GM21526 (cell line): Measurements from ENCODE around the gene RAD51B.

Source experiments
- ATAC-seq: cut with Tn5 transposase; IDR thresholded peaks from one replicate; pipeline ENCODE4 v1.9.1; 2021; ENCODE audit warnings: moderate library complexity; ENCODE audit not compliant: unreplicated experiment, low FRiP score

Gene RAD51B

DNA sequence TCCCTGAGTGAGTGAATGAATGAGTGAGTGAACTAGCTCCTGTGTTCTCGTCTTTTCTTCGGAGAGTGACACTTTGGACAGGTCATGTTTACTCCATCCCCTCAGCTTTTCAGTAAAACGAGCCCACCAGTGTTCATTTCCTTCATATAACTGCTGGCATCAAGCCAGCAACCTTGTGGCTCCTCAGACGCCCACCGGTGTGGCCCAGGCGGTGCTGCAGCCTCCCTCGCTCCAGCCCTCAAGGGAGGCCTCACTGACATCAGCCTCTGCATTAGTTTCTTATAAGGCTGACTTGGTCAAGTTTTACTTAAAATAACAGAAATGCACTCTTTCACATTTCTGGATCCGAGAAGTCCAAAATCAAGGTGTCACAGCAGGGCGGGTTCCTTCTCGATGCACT, 785.2 kb downstream of the RAD51B start:
- ATAC-seq = no peak

- no peak for ATAC-seq
These were observed 786.6 kb downstream of the RAD51B start for GRCh38 chr14:68606176-68606575.

DNA sequence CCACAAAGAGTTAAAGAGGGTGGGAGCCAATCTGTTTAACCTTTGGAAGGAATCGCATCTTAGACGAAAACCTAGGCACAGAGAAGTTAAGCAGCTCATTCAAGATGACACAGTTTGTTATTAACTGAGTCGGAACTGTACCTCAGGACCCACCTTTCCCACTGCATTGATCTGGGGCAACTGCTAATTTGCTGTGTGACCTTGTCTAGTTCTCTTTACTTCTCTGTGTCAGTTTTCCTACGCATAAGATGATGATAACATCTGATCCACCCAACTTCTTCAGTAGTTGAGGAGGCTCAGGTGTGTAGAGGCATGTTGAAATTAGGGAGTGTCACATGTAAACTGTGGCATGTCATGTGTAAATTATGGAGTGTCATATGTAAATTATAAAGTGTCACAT, 787.1 kb downstream of the RAD51B start:
- no peak for ATAC-seq

GRCh38 chr14:68607081-68607866, 787.7 kb downstream of the RAD51B start:
- ATAC-seq = no peak

DNA sequence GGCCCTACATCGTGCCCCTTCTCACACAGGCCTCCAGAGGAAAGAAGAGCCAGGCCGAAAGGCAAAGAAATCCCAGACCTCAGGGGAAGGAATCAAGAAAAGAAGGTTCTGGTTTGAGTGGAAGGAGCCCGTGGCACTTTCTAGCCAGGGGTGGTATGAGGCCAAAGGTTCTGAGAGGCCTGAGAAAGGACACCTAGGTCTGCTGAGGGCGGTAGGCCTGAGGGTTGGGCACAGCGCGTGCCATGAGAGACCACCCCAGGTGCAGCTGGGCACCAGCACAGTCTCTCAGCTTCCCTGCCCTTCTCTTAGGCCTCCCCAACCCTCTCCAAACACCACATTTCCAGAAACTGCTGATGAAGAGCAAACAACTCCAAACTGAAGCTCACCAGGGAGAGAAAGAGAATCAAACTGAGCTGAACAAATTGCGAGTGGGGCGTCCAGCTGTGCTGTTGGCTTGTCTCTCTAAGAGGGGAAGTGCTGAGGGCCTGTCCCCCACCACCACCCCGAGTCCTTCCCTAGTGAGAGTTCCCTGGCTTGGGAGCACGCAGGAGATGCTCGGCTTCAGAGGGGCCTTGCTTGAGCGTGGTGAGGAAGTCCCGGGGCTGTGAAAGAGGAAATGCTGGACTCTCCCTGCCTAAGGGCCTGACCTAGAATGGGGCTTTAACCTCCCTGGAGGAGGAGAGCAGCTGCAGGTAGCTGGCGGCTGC, 788.4 kb downstream of the RAD51B start:
- no peak for ATAC-seq

- no peak for ATAC-seq
These were observed 789.0 kb downstream of the RAD51B start for GRCh38 chr14:68608574-68608962.

DNA sequence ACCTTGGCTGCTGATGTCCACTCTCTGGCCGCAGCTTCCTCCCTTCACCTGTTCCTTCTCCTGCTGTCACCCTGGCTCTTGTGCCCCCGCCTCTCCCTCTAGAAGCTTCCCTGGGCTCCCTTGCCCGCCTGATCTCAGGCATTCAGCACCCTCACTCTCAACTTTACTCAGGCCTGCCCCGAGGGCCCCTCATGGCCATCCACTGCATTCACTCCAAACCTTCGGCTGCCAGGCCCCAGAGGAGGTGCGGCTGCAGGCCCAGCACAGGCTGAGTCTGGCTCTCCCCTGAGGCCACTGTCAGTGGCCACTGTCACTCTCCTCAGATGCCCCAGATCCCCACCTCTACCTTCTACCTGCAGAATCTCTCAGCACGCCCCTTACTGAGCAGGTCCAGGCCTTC, 789.4 kb downstream of the RAD51B start:
- no peak for ATAC-seq

DNA sequence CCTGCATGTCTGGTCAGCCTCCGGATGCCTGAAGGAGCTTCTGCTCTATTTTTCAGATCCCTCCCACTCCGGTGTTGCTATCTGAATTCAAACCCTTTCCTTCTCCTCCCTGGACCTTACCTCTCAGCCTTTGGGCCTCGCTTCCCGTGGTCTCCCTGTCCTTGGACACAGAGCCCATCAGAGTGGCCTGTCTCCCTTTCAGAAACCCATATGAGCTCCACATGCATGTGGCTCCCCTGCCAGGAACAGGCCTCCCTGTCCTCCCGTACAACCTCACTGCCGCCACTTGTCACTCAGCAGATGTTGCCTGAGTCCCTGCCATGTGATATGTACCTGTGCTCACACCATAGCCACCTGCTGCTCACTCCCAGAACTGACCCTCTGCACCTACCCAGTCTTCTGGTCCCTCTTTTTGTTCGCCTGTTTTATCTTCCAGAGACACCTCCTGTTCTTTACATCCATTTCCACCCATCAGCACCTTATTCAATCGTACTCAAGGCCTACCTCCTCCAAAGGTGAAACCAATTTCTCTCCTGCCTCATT, 790.7 kb downstream of the RAD51B start:
- no peak for ATAC-seq

DNA sequence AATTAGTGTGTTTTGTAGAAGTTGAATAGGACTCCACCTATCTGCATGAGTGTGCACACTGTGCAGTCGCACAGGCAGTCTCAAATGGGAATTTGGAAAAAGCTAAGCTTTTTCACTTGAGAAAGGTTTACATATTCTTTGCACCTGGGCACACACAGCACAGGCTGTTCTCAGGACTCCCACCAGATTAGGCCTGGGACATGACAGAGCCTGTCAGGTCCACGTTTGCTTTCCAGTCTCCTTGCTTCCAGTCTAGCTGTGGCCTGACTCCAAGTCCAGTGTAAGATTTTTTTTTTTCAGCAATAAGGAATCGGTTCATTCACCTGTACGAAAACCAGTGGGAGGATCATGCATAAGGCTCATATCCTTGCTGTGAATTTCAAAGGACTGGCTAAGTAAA, 792.0 kb downstream of the RAD51B start:
- no peak for ATAC-seq

- ATAC-seq = no peak
These were observed 792.5 kb downstream of the RAD51B start for GRCh38 chr14:68612049-68612448.

DNA sequence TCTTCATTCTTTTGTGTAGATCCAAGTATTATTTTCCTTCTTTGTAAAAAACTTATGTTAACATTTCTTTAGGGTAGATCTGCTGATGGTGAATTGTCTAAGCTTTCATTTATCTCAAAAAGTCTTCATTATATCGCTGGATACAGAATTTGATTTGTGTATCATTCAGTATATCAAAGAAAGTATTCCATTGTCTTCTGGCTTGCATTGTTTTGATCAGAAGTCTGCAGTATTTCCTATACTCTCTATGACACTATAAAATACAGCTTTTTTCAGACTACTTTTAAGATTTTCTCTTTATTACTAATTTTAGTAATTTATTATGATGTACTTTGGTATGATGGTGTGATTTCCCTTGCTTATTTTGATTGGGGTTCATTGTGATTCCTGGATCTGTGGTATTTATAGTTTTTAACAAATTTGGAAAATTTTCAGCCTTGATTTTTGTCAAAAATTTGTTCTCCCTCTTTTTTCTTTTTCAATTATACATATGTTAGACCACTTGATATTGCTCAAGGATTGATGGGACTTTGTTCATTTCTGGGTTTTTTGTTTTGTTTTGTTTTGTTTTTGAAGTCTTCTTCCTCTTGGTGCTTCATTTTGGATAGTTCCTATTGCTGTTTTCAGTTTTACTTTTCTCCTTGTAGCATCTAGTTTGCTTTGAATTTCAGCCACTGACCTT, 796.8 kb downstream of the RAD51B start:
- ATAC-seq = no peak

GRCh38 chr14:68619790-68620574, 800.4 kb downstream of the RAD51B start:
- ATAC-seq = no peak

- ATAC-seq = no peak
These were observed 802.1 kb downstream of the RAD51B start for GRCh38 chr14:68621400-68622365.

DNA sequence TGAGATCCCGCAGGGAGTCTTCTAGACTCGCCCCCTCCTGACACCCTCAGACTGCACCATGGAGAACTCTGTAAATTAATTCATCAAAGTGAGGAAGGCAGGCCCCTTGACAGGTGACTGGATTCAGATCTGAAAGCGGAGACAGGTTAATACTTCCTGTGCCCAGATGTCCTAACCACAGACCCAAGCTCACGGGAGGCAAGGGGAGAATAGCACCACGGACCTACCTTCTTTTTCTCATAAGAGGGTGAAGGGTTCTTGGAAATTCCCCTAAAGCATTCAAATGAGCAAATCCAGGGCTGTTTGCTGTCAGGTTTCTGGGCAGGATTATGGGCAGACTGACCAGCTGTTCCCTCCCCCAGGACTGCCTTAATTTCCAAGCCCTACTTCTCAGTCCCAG, 803.3 kb downstream of the RAD51B start:
- no peak for ATAC-seq

DNA sequence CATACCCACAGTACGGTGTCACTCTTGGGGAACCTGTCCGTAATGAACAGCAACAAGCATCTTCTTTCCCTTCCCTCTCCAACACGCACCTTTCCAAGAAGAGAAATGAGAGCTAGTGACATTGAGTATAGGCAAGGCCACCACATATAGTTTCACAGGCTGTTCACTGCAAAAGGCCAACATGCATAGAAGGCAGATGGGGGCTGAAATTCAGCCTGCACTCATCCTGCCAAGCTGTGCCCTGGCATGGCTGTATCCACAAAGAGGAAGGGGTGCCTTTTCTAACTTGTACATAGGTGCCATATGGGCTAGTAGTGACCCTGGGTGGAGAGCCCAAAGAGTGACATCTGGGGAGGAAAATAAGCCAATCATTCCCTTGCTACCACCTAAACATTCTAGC, 803.7 kb downstream of the RAD51B start:
- no peak for ATAC-seq

- ATAC-seq = no peak
These were observed 804.2 kb downstream of the RAD51B start for GRCh38 chr14:68623826-68624225.

DNA sequence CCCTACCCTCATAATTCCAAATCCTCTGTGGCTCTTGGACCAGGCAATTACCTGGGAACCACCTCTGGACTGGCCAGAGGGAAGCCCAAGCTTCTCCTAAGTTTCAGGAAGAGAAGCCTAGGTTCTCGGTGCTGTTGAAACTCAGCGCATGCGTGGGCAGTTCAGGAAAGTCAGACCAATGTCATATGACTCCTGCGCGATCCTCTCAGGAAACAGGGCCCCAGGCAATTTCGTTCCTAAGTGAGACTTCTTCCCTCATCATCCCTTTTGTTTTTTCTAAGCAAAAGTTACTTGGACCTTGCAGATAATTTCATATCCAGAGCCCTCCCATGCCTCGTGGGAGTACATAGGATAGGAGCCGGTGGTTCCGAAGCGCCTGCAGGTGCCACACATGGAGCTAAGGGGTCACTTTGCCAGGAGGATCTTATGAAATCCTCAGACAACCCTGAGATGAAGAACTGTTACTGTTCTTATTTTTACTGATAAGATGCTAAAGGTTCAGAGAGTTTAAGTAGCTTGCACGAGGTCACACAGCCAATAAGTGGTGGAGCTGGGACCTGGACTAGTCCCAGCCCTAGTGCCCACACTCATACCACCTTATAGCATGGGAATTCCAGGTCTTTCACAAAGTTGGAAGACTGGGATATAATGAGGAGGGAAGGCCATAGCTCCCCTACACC, 805.1 kb downstream of the RAD51B start:
- no peak for ATAC-seq

GRCh38 chr14:68625366-68626090, 805.9 kb downstream of the RAD51B start:
- ATAC-seq = no peak
